Glutamatergic neuron (in vitro differentiated cells): ENCODE data around the gene CACNA1C. TPM values are rescaled to one million over a fixed set of nuclear protein-coding genes. Genes with fewer than 3 reads are reported as not detected.

Experiments used
- DNase-seq: peaks from one replicate; pipeline ENCODE4 v3.0.0; 2022
- H3K27ac Mint-ChIP-seq: one replicate; pipeline ENCODE4 v1.8.0; 2020; ENCODE audit warnings: mild to moderate bottlenecking, mixed read lengths, inconsistent platforms; ENCODE audit not compliant: unreplicated experiment
- H3K27me3 Mint-ChIP-seq: one replicate; pipeline ENCODE4 v1.8.0; 2020; ENCODE audit warnings: mild to moderate bottlenecking, moderate library complexity, mixed read lengths, inconsistent platforms; ENCODE audit not compliant: unreplicated experiment
- H3K36me3 Mint-ChIP-seq: one replicate; pipeline ENCODE4 v1.8.0; 2020; ENCODE audit warnings: mild to moderate bottlenecking, mixed read lengths, inconsistent platforms; ENCODE audit not compliant: unreplicated experiment
- H3K4me1 Mint-ChIP-seq: one replicate; pipeline ENCODE4 v1.8.0; 2020; ENCODE audit warnings: mild to moderate bottlenecking, low read depth, mixed read lengths, inconsistent platforms; ENCODE audit not compliant: unreplicated experiment
- H3K4me3 Mint-ChIP-seq: one replicate; pipeline ENCODE4 v1.8.0; 2020; ENCODE audit warnings: mild to moderate bottlenecking, mixed read lengths, inconsistent platforms; ENCODE audit not compliant: unreplicated experiment
- H3K9me3 Mint-ChIP-seq: one replicate; pipeline ENCODE4 v1.8.0; 2020; ENCODE audit warnings: mild to moderate bottlenecking, moderate library complexity, mixed read lengths, inconsistent platforms; ENCODE audit not compliant: unreplicated experiment
- total RNA-seq: library from RNA; stranded (reverse); fragmentation: NEBNext Ultra II Directional; extraction: Animal tissue kit (Norgen Biotek cat#: 25700); gene quantifications from one replicate; pipeline ENCODE4 v1.2.1, GENCODE V29; 2021; ENCODE audit not compliant: unreplicated experiment
- TF ChIP-seq, protein P1 (sequence below): fragments of 200-600 bp; sonication (generic); IDR thresholded peaks from one replicate; pipeline ENCODE4 v1.5.0; 2021; ENCODE audit not compliant: partially characterized antibody, unreplicated experiment

Gene CACNA1C
- total RNA-seq, 1 donor from 2014 or later: 11.0 TPM

DNA sequence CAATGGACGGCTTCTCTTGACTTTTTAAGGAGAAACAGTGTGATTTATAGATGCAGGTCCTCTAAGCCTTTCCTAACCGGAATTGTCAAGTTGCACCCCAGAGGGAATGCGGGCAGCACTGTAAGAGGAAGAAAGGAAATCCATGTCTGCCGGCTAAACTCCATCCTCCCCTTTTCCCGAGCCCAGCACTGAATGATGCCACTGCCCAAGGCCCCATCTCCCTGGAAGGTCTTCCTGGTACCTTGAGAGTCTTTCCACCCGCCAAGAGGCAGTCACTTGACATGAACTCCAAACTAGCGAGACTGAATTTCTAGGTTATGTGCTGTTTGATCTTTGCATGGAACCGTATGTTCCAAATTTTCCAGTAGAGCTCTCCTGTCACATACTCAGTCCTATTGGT, 428.6 kb downstream of the CACNA1C start:
- Mint-ChIP-seq H3K27ac (no peak overlapping the region), H3K9me3 (peaks cover 7% of the 10 kb centered on the region), H3K4me3 (no peak overlapping the region), H3K27me3 (no peaks in the 10 kb centered on the region), H3K36me3 (peaks cover 7% of the 10 kb centered on the region), H3K4me1 (peaks cover 13% of the 10 kb centered on the region)
- no peak for DNase-seq
- TF ChIP-seq, protein P1, sequence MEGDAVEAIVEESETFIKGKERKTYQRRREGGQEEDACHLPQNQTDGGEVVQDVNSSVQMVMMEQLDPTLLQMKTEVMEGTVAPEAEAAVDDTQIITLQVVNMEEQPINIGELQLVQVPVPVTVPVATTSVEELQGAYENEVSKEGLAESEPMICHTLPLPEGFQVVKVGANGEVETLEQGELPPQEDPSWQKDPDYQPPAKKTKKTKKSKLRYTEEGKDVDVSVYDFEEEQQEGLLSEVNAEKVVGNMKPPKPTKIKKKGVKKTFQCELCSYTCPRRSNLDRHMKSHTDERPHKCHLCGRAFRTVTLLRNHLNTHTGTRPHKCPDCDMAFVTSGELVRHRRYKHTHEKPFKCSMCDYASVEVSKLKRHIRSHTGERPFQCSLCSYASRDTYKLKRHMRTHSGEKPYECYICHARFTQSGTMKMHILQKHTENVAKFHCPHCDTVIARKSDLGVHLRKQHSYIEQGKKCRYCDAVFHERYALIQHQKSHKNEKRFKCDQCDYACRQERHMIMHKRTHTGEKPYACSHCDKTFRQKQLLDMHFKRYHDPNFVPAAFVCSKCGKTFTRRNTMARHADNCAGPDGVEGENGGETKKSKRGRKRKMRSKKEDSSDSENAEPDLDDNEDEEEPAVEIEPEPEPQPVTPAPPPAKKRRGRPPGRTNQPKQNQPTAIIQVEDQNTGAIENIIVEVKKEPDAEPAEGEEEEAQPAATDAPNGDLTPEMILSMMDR: no peak

DNA sequence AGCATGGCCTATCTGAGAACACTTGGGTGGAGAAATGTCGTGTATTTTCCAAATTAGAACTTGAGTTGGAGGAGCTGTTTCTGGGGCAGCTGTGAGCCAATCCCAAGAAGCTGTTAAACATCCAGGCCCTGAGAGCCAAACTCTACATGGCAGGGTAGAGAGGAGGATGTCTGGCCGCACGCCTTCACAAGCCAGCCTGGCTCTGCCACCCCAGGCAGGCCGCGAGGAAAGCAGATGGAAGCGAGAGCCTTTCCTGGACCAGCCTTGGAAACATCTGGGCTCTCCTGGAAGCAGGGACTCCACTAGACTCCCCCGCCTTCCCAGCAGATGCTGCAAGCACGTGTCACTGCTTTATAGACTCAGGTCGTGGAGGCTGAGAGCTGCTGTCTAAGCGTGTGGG, 429.2 kb downstream of the CACNA1C start:
- H3K4me1 Mint-ChIP-seq: peaks cover 15% of the 10 kb centered on the region
- DNase-seq: no peak
- H3K4me3 Mint-ChIP-seq: no peak overlapping the region
- H3K9me3 Mint-ChIP-seq: peaks cover 6% of the 10 kb centered on the region
- H3K36me3 Mint-ChIP-seq: peaks cover 7% of the 10 kb centered on the region
- H3K27ac Mint-ChIP-seq: no peak overlapping the region
- TF ChIP-seq, protein P1: no peak
- H3K27me3 Mint-ChIP-seq: no peaks in the 10 kb centered on the region

DNA sequence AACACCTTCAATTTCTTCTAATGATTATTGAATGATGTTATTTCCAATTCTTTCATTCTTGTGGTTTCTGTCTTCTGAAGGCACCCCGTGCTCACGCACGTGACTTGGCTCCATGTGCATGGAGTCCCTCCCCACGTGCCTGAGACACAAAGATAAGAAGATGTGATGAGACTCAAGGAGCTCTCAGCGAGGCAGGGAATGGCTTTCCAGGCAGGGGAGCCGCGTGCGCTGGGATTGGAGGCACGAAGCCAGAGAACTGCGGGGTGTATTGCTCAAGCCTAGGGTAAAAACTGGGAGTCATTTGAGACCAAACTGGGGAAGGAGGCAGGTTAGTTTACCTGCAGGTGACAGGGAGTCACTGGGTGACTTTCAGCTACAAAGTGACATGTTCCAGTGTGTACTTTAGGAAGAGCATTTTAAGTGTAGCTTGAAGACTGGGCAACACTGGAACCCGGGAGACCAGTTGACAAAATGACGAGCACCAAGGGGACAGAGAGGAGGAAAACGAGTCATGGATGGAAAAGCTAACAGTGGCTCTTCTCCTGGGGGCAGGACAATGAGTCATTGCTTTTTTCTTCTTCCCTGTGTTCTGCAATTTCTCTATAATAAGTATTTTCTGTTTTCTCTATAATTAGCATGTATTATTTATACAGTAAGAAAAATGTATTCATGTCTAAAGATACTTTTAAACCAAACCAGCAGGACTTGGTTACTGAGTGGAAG, 430.3 kb downstream of the CACNA1C start:
- no peaks in the 10 kb centered on the region for H3K27me3 Mint-ChIP-seq
- TF ChIP-seq, protein P1: no peak
- no peak overlapping the region for H3K4me3 Mint-ChIP-seq
- no peak for DNase-seq
- H3K4me1 Mint-ChIP-seq: peaks cover 17% of the 10 kb centered on the region
- peaks cover 7% of the 10 kb centered on the region for H3K36me3 Mint-ChIP-seq
- H3K9me3 Mint-ChIP-seq: peaks cover 6% of the 10 kb centered on the region
- H3K27ac Mint-ChIP-seq: no peak overlapping the region

DNA sequence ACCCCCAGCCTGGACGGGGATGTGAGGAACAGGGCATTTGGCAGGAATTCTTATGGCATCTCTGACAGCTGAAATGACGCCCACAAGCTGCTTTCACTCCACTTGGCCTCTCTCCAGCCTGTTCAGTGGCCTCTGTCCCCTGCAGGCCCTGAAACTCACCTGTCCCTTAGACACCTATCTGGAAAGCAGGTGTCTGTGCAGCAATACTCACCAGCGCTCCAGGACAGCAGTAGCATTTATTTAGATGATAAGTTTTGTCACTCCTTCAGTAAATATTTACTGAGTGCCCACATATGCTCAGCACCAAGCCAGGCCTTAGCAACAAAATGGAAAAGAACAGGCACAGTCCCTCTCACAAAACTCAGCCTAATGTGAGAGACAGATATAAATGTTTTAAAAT, 430.9 kb downstream of the CACNA1C start:
- Mint-ChIP-seq H3K4me3 (no peak overlapping the region), H3K9me3 (peaks cover 6% of the 10 kb centered on the region), H3K36me3 (peaks cover 7% of the 10 kb centered on the region), H3K4me1 (peaks cover 22% of the 10 kb centered on the region), H3K27me3 (no peaks in the 10 kb centered on the region), H3K27ac (no peak overlapping the region)
- TF ChIP-seq, protein P1: no peak
- DNase-seq: no peak

DNA sequence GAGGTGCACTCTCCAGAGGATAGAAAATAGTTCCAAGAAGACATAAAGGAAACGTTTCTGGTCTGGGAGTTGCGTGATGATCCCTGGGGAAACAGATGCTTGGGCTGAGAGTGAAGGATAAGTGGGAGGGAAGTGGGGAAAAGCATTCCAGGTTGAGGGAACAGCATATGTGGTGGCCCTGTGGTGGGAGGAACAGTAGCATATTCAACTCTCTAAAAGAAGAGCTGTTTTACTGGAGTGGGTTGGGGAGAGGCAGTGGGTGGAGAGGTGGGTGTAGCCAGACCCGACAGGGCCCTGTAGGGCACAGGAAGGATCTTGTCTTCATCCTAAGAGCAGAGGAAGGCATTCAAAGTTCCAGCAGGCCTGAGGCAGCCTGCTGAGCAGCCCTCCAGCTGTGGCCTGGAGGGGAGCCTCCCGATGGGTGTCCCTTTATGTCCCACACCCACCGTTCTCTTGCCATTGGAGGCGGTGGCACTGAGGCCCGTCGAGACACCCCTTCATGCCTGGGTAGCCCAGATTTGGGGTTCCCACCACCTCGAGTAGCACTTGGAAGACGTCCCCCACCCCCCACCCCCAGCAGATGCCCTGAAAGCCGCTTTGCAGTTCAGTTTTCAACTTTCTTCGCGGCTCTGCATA, 431.5 kb downstream of the CACNA1C start:
- DNase-seq: no peak
- Mint-ChIP-seq H3K27me3 (peaks cover under 1% of the 10 kb centered on the region), H3K4me1 (peaks cover 27% of the 10 kb centered on the region), H3K36me3 (peaks cover 7% of the 10 kb centered on the region), H3K4me3 (no peak overlapping the region), H3K9me3 (peaks cover 6% of the 10 kb centered on the region), H3K27ac (no peak overlapping the region)
- TF ChIP-seq, protein P1: no peak
